HG02852 (cell line): ENCODE measurements around the gene SAPCD2.

Source experiments
- ATAC-seq: cut with Tn5 transposase; IDR thresholded peaks from one replicate; pipeline ENCODE4 v1.9.1; 2021; ENCODE audit warnings: mild to moderate bottlenecking, moderate library complexity; ENCODE audit not compliant: unreplicated experiment

Gene SAPCD2

DNA sequence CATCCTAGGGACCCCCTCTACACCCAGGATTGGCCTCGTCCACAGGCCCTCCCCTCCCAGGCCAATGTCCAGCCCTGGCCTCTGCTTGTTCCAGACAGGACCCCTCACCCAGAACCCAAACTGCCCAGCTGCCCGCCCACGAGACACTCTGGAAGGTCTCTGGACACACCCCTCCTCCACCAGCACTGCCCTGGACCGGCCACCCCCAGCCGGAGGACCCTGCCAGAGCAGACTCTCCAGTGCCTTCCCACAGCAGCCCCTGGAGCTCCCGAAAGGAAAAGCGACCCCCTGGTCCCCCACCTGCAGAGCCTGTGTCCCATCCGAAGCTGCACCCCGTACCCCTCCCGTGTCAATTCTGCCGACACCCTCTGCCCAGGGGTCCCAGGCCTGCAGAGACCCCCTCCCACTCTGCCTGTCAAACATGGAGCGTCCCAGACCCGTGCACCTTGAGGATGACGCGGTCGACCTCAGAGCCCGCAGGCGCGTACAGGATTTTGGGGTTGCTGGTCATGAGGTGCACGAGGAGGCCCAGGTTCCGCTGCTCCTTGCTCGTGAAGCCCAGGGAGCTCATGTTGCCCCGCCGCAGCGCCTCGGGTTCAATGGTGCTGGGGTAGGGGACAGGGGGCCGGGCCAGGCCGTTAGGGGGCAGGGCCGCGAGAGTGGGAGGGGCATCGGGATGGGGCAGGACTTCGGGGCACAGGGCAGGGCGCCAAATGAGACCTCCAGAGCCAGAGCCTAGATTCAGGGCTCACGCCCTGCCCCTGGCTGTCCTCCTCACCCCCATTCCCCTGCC lies 50.3 kb downstream of the SAPCD2 start:
- ATAC-seq: no peak

GRCh38 chr9:137018761-137019559 lies 51.4 kb downstream of the SAPCD2 start:
- no peak for ATAC-seq

- ATAC-seq: no peak
Measured at GRCh38 chr9:137017791-137018497, 52.4 kb downstream of the SAPCD2 start.

GRCh38 chr9:137017071-137017470 lies 53.3 kb downstream of the SAPCD2 start:
- no peak for ATAC-seq

DNA sequence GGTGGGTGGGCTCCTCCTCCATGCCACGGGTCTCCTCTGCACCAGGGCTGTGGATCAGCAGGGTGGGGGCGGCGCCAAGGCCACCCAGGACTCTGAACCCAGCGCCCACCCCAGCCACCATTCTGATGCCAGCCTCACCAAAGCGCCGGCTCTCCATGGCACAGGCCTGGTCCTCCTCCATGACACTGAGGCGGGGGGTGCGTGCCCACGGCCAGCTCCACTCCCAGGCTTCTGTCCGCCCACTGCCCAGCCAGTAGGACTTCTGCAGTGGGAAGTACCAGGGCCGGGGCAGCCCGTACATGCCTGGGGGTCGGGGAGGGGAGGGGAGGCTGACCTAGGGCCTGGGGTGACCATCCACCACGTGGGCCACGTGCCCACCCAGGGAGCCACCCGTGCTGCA lies 53.9 kb downstream of the SAPCD2 start:
- ATAC-seq: no peak

DNA sequence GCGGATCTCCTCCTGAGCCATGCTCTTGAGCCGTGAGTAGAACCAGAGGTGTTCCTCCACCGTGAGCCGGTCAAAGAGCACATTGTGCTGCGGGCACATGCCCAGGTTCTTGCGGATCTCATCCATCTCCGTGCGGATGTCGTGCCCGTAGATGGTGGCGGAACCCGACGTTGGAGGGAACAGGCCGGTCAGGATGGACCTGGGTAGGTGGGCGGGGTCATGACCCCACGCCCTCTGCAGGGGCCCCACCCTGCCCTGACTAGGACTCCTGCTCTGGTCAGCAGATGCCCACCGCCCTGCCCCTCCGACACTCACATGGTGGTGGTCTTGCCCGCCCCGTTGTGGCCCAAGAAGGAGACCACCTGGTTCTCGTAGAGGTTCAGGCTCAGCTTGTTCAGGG lies 54.4 kb downstream of the SAPCD2 start:
- no peak for ATAC-seq

GRCh38 chr9:137015540-137015930 lies 54.8 kb downstream of the SAPCD2 start:
- ATAC-seq: no peak

DNA sequence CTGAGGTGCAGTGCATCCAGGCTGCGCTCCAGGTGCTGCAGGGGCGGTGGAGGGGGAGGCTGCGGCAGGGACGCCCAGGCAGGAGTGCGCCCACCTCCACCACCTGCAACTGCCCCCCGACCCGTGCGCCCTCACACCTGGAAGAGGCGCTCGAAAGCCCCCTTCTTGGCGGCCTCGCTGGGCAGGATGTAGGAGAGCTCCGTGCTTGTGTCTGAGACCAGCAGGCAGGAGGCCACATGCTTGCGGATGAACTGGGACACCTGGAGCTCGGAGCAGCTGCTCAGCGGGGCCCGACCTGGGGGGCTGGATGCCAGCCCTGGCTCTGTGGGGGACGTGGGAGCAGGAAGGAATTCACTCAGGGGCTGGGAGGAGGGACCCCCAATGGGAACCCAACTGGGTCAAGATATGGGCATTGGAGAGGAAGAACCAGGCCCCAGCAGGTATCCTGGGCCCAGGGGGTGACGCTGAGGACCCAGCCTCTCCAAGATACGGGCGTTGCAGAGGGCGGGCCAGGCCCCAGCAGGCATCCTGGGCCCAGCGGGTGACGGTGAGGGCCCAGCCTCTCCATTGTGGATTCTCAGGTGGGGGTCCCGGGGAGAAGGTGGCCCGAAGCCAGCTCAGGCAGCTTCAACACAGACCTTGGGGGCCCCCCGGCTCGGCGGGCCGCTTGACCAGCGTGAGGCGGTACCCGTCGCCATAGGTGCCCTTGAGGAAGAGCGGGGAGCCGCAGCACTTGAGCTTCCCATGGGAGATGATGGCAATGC lies 55.4 kb downstream of the SAPCD2 start:
- ATAC-seq: no peak

GRCh38 chr9:137014166-137014565 lies 56.2 kb downstream of the SAPCD2 start:
- ATAC-seq: no peak

- ATAC-seq: no peak
Measured at GRCh38 chr9:137013571-137013940, 56.8 kb downstream of the SAPCD2 start.

GRCh38 chr9:137012694-137013570 lies 57.4 kb downstream of the SAPCD2 start:
- ATAC-seq: no peak
